Stimulated activated CD4-positive, alpha-beta T cell treated with anti-CD3 and anti-CD28 coated beads, Interleukin-4, amount 100 ng/mL, for 48 hours (primary cell): ENCODE results near the gene LCNL1.

Experiments
- DNase-seq, 2 donors: peaks; one replicate each; pipeline ENCODE4 v3.0.0-alpha.2; 2020; ENCODE audit warnings: low read depth in 2 of 2

LCNL1 gene

DNA sequence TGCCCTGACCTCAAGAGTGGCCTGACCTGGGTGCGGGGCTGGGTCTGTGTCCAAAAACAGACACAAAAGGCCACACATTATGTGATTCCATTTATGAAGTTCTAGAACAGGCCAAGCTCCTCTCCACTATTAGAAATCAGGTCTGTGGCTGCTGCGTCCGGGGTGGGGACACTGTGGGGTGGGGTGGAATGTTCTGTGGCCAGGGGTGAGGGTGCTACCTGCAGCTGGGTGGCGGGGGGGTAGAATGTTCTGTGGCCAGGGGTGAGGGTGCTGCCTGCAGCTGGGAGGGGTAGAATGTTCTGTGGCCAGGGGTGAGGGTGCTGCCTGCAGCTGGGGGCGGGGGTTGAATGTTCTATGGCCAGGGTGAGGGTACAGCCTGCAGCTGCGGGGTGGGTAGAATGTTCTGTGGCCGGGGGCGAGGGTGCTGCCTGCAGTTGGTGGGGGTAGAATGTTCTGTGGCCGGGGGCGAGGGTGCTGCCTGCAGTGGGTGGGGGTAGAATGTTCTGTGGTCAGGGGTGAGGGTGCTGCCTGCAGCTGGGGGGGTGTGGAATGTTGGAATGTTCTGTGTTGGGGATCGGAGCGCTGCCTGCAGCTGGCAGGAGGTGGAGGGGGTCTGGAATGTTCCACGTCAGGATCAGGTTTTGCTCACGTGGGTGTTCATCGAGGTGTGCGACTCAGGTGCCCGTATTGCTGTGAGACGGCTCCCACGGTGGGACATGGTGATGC is 22.4 kb upstream of the LCNL1 start:
- DNase-seq, result no peak

DNA sequence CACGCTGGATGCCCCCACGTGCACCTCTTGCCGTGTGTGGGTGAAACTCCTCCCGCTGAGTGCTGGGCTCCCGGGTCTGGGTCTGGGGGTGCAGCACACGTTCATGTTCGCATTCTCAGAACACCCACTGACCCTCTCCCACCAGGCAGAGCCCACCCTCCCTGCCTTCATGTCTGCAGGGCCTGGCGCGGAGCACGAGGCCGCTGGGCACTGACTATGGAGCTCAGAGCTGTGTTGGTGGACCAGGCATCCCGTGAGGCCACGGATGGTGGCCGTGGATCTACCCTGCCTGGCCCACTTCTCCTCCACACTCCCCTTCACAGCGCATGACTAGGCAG is 21.9 kb upstream of the LCNL1 start:
- no peak for DNase-seq

DNA sequence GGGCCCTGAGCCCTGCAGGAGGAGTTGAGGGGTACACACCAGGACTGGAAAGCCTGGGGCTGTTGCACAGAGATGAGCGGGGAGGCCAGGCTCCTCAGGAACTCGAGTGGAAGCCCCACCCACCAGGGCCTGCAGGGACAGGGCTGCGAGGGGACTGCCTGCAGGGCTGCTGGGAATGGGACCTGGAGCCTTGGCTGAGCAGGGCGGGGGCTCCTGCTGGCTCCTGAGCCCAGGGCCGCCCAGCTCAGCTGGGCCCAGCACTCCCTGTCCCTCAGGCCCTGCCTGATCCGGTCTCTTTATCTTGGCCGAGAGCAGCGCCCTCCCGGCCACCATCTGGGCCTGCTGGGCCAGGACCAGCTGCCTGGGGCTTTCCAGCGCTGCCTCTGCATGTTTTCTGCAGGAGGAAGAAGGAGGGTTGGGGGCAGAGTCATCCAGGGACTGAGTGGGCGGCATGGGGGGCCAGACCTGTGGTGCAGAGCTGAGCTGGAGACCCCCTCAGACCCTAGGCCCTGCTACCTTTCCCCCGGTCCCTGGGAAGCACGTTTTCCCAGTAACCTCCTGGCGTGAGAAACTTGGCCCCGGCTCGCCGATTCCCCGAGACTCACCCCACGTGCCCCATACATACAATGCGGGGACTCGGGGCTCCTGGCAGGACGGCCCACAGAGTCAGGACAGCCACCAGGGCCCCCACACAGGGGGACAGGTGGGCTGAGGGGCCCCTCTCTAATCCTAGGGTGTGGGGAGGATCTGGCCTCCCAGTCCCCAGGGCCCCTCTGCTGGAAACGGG is 21.3 kb upstream of the LCNL1 start:
- DNase-seq, result no peak

DNA sequence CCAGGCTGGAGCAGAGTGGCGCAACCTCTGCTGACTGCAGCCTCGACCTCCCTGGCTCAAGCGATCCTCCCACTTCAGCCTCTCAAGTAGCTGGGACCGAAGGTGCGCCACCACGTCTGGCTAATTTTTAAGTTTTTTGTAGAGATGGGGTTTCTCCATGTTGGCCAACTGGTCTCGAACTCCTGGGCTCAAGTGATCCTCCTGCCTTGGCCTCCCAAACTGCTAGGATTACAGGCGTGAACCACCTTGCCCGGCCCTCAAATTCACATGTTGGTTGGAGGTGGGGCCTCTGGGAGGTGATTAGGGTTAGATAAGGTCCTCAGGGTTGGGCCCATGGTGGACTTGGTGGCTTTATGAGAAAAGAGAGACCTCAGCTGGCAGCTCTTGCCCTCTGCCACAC is 20.6 kb upstream of the LCNL1 start:
- DNase-seq, result no peak

DNA sequence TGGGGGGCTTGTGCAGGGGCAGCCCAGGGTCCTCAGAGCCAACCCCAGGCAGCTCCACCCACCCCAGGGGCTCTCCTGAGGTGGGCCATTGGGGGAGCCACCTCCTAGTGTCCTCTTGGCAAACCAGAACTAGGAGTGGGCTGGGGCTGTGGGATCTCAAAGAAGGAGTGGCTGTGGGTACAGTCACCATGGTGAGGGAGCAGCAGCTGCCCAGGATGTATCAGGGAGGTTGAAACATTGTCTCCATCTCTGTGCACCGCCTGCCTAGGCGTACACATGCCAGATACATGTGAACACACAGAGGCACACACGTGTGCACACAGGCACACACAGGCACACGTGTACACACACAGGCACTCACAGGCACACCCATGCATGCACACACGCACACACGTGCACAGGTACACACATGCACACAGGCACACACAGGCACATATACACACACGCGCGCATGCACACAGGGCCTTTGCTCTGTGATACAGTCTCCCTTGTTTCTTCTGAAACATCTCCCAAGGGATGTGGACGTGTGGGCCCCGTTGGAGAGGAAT is 20.0 kb upstream of the LCNL1 start:
- no peak for DNase-seq

DNA sequence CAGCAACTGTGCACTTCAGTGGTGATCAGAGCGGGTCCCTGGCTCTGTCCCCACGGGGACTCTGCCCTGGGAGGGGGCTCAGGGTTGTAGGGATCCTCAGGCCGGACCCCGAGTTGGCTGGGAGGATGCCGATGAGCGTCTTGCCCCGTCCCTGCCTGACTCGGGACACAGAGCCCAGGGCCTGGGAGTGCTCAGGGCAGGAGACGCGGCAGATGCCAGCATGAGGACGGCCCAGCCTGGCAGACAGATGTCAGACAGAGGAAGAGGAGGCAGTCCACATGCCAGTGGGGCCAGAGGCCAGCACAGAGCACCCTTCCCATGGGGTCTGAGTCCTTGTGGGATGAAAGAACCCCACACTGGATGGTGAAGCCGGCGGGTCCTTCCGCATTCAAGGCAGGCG is 19.5 kb upstream of the LCNL1 start:
- DNase-seq, result no peak

DNA sequence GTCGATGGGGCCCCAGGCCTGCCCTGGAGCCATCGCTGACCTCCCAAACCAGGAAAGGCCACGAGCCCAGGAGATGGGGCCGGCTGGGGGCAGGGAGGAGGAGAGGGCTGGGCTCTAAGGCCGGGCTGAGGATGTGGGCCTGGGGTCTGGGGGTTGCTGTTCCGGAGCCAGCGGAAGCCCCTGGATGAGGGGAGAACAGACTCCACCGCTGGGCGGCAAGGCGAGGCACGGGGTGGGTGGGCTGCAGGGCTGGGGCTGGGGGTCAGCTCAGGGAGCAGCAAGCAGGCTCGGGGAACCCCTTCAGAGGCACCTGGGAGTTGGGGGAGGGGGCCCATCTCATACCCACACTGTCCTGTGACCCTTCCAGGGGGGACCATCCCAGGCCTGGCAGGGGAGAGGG is 19.0 kb upstream of the LCNL1 start:
- no peak for DNase-seq

DNA sequence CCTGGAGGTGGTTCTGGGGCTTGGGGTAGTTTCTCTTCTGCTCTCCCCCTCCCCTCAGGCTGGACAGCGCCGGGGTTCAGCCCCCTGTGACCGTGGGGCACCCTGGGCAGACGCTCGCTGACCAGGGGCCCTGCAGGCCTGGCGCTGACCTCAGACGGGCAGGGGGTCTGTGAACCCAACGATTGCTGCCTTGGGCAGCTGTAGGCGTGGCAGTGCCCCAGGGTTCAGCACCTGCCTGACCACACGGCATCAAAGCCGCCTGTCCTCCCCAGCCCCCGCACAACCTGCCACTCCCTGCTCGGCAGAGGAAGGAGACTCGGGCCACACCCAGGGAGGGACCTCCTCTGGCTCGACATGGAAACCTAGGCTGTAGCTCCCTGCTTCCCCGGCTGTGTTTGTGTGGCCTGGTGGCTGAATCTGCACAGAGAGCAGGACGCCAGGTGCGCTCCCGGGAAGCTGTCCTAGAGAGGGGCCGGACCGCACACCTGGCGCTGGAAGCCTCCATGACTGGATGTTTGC is 18.6 kb upstream of the LCNL1 start:
- no peak for DNase-seq

DNA sequence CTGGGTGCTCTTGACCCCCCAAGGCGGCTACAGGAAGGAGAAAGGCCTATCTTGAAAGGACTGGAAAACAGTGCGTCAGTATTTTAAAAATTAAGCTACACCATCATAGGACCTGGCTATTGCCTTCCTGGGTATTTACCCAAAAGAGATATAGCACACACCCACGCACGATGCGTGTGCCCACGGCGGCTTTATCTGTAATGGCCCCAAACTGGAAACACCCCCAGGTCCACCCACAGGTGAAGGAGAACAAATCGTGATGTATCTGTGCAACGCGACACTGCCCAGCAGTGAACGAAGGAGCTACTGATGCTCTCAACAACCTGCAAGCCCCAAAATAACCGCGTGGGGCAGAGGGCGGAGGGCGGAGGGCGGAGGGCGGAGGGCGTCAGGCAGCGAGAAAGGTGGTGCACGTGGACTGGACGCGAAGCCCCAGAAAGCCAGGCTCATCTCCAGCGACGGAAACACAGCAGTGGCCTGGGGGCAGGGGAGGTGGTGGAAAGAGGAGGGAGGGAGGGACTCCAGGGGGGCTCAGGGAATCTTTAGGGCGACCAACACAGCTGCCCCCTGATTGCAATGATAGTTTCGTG is 17.9 kb upstream of the LCNL1 start:
- DNase-seq, result no peak

DNA sequence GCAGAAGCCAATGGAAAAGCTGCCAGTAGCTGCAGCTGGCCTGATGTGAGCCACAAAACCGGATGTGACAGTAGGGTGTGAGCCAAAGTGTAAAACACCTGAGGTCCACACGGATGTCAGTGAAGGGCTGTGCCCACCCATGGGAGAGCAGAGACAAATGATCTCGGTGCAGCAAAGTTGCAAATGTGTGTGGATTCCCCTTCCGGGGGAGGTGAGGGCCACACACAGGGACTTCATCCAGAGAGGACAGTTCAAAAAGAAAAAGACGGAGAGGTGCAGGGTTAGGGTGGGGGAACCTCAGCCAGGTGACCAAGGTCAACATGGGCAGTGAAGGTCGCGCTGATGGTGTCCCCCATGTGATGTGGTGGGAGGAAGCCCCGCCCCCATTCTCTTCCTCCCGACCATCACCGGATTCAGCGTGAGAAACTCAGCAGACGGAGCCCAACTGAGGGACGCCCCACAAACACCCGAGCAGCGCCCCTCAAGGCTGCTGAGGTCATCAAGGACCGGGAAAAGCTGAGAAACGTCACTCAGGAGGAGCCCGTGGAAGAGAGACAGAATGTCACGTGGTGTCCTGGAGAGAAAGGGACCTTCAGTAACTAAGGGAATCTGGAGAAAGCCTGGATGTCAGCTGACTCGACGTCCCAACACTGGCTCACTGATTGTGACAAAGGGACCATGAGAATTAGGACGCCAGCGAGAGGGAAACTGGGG is 16.9 kb upstream of the LCNL1 start:
- DNase-seq, result no peak

DNA sequence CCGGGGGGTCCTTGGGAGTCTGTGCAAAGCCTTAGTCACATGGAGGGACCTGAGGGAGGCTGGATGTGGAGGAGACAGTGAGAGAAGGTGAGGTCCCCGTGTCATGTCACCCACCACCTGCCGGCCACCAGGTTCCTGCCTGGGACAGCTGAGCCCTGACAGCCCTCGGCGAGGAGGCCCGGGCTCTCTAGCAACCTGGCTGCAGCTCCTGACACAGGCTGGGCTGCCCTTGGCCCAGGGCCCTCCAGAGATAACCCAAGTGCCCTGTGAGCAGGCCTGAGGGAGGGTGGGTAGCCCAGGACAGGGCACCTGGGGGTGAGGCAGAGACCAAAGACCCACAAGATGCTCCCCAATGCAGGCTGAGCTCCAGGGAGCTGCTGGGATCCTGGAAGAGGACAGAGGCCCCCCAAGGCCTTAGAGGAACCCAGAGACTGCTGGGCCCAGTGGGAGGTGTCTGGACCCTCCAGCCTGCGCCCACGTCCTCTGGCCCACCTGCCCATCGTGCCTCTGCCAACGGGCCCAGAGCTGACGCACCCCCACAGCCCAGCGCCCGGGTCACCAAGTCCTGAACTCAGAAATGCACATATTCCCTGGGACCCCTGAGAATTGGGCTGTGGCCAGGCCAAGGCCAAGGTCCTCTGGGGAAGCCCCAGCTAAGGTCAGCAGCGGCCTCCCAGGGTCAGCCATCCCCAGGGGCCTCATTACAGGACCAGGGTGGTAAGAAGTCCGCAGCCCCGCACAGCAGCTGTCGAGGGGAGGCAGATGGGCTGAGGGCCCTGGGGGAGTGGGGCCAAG is 14.3 kb upstream of the LCNL1 start:
- DNase-seq, result no peak

DNA sequence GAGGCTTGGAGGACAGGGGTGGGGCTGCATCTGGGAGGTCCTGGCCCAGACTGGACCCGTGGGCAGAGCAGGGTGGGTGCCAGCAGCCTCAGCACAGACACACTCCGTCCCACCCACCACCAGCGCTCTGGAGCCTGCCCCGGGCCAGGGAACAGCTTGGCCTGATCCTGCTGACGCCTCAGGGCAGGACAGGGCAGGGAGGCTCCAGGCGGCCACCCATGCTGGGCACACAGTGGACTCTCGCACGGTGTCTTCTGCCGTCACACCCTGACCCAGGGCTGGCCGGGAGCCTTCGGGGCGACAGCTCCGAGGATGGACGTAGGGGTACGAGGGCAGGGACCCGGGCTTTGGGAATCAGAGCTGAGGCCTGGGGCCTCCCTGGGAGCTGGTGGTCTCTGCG is 13.6 kb upstream of the LCNL1 start:
- DNase-seq, result no peak

DNA sequence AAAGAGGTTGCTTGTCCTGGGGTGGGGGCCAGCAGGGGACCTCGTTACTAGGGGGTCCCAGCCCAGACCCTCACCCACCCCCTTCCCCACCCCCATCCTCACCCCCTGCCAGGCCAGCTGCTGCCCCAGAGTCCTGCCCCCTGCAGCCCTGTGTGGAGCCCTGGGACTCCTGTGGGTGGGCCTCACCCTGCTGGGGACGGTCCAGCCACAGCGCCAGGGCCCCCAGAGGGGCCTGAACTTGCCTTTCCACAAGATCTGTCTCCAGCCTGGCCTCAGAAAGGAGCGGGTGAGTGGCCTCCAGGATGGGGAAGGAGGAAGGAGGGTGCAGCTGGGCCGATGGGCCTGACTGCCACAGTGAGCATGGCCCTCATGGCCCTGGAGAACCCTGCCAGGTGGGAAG is 13.0 kb upstream of the LCNL1 start:
- DNase-seq, result no peak

DNA sequence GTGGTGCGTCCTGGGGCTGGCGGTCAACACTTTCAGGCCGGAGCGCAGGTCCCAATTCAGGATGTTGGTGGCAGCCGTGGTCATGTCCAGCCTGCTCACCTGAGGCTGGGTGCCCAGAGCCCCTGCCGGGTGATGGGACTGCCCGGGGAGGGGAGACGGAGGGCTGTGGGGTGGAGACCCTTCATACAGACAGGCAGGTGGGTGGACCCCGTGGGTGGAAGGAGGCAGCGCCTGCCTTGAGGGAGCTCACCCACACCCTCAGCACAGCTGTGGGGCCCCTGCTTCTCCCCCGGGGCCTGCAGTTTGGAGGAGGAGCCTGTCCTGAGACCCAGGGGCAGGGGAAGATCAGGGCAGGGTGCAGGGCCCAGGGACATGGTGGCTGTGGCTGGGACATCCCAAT is 12.4 kb upstream of the LCNL1 start:
- DNase-seq, result no peak

DNA sequence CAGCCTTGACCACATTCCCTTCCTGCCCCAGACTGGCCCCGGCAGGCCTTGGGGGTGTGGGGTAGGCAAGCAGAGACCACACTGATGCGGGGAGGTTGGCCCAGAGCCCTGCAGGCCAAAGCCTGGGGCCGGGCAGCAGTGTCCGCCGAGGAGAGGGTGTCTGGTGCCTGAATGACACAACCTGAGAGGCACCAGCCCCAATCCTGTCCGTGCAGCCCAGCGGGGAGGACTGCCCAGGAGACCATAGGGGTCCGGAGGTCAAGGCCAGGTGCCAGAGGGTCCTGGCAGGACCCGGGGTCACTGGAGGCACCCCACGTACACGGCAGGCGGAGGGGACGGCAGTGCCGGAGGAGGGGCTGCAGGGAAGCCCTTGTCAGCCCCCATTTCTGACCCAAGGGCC is 11.0 kb upstream of the LCNL1 start:
- DNase-seq, result no peak

DNA sequence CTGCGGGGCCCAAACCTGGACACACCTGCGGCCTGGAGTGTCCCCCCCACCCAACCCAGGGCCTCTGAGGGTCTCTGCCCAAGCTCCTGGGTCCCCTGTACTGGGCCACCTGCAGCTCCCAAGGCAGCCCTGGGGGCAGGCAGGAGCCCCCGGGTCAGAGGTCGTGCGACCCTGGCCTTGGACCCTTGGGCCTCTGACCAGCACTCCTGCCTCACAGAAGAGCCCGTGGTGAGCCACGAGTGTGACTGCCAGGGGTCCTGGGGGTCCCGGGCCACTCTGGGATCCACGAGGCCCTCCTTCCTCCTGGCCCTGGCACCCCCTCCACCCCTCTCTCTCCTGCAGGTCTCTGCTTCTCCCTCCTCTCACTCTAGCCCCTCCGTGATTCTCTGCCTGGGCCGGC is 10.5 kb upstream of the LCNL1 start:
- no peak for DNase-seq

DNA sequence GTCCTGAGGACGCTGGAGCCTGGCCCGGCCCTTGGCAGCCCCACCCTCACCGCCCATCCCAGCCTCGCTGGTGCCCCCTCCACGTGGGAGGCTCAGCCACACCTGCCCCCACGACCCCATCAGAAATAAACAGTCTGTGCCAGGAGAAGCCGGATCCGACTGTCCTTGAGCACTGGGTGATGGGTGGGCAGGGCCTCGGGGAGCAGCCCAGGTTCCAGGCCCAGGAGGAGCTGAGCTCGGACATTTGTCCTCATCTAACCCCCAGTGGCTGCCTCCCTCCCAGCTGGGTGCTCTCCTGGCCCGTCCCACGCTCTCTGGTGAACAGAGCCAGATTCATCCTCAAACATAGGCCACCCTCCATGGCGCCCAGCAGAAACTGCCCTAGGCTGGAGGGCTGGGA is 10.1 kb upstream of the LCNL1 start:
- DNase-seq, result no peak

DNA sequence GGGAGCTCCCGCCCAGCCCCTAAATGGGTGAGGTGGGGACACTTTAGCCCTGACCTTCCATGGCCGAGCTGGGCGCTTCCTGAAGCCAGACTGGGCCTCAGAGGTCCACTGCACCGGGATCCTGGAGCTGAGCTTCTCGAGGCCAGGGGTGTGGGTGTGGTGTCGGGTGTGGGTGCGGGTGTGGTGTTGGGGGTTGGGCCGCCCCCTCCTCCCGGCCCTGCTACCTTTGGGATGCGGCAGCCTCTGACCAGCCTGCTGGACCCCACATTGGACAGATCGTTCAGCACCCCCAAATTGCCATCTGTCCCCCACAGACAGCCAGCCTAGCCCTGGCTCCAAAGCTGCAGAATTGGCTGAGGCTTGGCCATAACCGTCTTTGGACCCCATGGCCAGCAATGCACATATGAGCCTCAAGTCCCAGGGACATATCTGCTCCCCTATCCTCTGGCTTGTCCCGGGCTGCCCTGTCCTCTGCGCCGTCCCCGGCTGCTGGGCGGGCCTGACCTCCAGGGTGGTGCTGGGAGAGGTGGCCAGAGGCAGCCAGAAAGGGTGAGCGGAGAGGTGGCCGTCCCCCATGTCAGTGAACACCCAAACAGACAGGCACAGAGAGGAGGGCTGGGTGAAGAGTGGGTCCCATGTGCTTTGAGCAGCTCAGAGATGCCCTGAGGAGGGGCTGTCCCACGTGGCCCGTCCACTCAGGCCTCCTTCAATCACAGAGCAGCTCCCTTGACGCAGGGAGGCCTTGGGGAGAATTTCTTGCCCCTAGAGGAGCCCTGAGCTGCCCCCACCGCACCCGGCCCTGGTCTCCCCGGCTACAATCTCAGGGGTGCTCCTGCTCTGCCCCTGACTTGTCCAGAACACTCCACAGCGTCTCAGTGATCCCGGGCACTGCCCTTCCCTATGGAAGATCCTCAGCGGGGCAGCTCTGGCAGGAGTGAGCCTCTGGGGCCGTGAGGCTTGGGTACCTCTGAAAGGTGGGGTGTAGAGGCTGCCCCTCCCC is 8.9 kb upstream of the LCNL1 start:
- no peak for DNase-seq

DNA sequence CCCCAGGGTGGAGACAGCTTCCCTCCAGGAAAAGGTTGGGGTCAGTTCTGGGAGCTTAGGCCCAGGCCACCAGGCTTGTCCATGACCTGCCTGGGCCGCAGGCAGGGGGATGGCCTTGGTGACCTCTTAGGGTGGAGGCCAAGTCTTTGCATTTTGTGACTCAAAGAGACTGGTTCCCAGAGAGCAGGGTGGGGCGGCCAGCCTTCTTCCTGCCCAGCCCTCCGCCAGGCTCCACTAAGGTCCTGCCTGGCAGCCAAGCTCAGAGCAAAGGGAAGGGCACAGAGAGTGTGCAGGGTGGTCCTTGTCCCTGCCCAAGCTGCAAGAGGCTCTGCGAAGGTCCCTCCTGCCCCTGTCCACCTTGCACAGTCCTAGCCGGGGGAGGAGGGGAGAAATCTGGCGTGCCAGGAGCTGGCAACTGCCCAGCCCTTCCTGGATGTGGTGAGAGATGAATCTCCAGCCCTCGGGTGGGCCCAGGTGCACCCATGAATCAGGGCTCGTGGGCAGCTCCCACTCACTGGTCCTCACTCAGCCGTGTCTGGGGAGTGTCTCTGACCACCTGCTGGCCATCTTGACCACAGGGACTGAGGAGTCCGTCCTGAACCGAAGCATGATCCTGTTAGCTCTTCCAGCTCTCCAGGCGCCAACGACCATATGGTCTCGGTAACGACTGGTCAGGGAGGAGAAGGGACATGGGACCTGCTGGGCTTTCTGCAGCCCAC is 7.8 kb upstream of the LCNL1 start:
- DNase-seq, result no peak
